Neural cell (in vitro differentiated cells): Measurements from ENCODE around the gene OXER1.

ENCODE experiments used
- CTCF ChIP-seq: fragments of 450-650 bp; IDR thresholded peaks from 2 replicates; pipeline ENCODE4 v1.5.1; 2014; ENCODE audit warnings: antibody characterized with exemption, mild to moderate bottlenecking, moderate library complexity; ENCODE audit not compliant: poor library complexity, severe bottlenecking
- EZH2 ChIP-seq: fragments of 200-600, 300-800 bp; shearing (Covaris generic), sonication (generic); IDR thresholded peaks from 2 replicates; pipeline ENCODE4 v1.6.1; 2014; ENCODE audit warnings: antibody characterized with exemption, low read length, borderline replicate concordance, mild to moderate bottlenecking; ENCODE audit not compliant: insufficient read depth, poor library complexity, severe bottlenecking
- POLR2AphosphoS5 ChIP-seq: IDR thresholded peaks from 2 replicates; pipeline ENCODE4 v1.6.1; 2012
- REST ChIP-seq: IDR thresholded peaks from 2 replicates; pipeline ENCODE4 v1.6.1; 2012; ENCODE audit warnings: borderline replicate concordance
- TAF1 ChIP-seq: IDR thresholded peaks from 2 replicates; pipeline ENCODE4 v1.6.1; 2012; ENCODE audit warnings: low read depth

DNA sequence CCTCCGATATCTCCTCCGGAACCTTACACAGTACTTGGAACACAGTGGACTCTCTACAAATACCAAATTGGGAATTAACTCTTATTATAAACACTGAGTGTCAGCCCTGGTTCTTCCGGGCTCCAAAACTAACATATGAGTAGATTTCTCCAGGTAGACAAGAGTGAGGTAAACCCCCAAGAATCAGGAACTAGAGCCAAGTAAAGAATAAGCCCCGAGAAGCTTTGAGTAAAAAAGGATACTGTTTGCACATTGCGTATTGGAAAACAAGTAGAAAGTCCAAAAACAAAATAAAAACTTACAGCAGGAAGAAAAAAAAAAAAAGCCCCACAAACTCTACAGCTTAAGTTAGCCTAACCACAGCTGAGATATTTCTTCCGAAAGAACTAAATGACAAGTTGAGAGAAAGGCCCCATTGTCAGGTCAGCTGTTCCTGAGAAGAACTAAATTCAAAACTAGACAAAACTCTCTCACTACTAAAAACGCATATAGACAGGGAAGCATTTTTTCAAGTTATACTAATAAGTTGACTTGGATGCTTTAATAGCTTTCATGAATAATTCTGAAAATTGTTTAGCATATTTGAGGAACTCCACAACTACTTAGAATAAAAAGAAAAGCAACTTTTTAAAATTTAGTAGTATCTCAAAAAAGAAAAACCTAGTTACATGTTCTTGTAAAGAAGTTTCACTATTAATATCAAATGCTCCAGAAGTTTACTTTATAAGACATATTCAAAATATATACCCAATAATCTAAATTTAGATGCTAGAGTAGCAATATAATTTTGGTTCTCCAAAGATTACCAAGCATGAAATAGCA is 32.7 kb upstream of the OXER1 start:
- no peak for TF ChIP-seq TAF1
- no peak for TF ChIP-seq EZH2
- TF ChIP-seq CTCF = no peak
- TF ChIP-seq REST = no peak
- TF ChIP-seq POLR2AphosphoS5 = no peak
